ENCODE results near the gene ANTXR1. TPM values are rescaled to one million over a fixed set of nuclear protein-coding genes. Genes with fewer than 3 reads are reported as not detected.

The ANTXR1 gene
- total RNA-seq, 4 donors from 2014 or later = 53.7 to 69.0 (median 59.3) TPM

DNA sequence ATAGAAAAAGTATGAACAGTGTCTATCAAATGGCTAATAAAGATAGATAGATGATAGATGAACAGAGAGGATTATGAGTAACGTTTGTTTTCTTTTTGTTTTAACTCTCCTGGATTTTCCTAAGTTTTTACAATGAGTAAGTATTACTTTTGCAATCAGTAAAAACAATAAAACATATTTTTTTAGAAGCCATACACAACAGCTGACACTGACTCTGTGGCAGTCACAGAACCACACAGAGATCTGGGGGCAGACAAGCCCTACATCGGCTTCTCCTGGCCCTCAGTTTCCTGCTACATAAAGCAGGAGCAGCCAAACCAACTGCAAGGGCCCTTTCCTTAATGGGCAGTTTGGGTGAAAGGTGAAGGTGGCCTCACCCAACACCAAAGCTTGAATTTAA lies 63.6 kb downstream of the ANTXR1 start:
- TF ChIP-seq EP300 (IDR thresholded peaks at IDR 0.05) (no peak), POLR2A (IDR thresholded peaks at IDR 0.05) (no peak)
- TF ChIP-seq, protein P1, sequence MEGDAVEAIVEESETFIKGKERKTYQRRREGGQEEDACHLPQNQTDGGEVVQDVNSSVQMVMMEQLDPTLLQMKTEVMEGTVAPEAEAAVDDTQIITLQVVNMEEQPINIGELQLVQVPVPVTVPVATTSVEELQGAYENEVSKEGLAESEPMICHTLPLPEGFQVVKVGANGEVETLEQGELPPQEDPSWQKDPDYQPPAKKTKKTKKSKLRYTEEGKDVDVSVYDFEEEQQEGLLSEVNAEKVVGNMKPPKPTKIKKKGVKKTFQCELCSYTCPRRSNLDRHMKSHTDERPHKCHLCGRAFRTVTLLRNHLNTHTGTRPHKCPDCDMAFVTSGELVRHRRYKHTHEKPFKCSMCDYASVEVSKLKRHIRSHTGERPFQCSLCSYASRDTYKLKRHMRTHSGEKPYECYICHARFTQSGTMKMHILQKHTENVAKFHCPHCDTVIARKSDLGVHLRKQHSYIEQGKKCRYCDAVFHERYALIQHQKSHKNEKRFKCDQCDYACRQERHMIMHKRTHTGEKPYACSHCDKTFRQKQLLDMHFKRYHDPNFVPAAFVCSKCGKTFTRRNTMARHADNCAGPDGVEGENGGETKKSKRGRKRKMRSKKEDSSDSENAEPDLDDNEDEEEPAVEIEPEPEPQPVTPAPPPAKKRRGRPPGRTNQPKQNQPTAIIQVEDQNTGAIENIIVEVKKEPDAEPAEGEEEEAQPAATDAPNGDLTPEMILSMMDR (IDR thresholded peaks at IDR 0.05) = no peak
- Histone ChIP-seq H3K4me1 (no peaks in the 10 kb centered on the region), H3K9me3 (no peaks in the 10 kb centered on the region), H3K27ac (no peak overlapping the region), H3K27me3 (no peaks in the 10 kb centered on the region), H3K4me3 (no peak overlapping the region), H3K36me3 (peaks cover 0 to 44% (median 0%) of the 10 kb centered on the region in 3 donors)
- WGBS, 2 donors = 84 to 89% methylated on average over 2 of the region's 2 CpGs
- DNase-seq (ENCODE audit: low spot score in 2 of 2) = no peak

DNA sequence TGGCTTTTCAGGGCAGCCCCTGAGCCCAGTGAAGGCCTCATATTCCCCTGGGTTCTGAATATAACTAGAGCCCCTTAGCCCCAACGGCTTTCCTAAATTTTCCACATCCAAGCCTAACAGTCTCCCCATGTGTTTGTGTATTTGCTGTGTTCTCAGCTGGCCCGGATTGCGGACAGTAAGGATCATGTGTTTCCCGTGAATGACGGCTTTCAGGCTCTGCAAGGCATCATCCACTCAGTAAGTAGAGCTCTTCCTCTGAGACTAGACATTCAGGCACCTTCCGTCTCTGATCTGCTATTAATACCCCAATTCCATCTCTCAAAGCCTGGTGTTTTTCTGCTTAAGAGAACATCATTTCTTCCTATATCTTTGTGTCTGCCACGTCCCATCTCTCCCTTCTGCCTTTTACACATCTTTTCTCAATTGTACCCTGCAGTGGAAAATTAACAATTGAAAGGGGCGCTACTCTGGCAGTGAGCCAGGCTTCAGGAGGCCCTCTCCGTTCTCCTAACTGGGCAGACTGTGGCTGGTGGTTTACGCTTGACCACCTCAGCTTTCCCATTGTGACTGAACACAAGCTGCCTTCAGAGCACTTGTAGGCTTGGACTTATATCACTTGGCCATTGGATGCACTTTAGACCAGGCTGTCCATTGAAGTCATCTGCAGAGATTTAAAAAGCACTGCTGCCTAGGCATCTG lies 64.4 kb downstream of the ANTXR1 start:
- no peaks in the 10 kb centered on the region for H3K27me3 ChIP-seq
- peaks cover 0 to 44% (median 0%) of the 10 kb centered on the region in 3 donors for H3K36me3 ChIP-seq
- TF ChIP-seq, protein P1 (IDR thresholded peaks at IDR 0.05) = no peak
- TF ChIP-seq POLR2A (IDR thresholded peaks at IDR 0.05) (no peak), EP300 (IDR thresholded peaks at IDR 0.05) (no peak)
- no peak overlapping the region for H3K4me3 ChIP-seq
- no peaks in the 10 kb centered on the region for H3K9me3 ChIP-seq
- DNase-seq (ENCODE audit: low spot score in 2 of 2) = no peak
- 84 to 88% methylated on average over 10 of the region's 10 CpGs for WGBS, 2 donors
- no peak overlapping the region for H3K27ac ChIP-seq
- peaks cover 0 to 7% (median 6%) of the 10 kb centered on the region in 4 donors for H3K4me1 ChIP-seq

DNA sequence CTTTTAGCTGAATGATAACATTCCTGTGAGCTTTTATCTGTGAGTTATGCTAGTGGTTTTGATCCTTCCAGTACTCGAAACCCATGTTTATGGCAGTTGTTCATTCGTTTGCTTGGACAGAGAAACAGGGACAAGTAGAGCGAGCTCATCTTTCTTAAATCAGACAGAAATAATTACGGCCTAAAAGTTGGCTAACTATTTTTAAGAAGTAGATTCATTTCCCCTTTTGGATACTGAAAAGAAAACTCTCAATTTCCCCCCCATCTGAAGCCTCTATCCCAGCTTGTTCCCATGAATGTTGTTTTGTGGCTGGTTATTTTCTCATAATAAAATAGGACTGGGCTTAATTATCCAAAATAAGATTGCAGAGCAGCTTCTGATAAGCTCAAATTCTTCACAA lies 67.1 kb downstream of the ANTXR1 start:
- no peak for DNase-seq (ENCODE audit: low spot score in 2 of 2)

DNA sequence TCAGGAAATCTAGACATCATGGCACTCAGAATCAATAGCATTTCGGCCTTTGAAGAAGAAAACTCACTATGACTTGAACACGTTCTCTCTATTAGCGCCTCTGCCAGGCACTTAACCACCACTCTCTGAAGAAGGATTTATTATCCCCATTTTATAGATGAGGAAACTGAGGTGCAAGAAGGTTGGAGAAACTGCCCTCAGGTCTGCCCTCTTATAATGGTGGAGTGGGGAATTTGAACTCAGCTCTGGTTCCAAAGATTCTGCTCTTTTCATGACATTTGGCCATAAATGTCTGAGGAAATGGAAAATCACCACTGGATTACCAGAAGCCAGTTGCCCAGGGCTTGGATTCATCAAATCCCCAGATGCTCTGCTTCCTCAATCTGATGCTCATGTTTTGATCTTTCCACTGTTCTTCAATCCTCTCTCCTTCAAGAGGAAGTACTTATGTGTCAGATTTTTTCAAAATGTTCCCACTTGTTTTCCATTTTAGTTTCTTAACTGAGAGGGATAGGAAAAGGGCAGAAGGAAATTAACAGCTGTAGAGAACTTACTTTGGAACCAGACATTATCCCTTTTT lies 68.1 kb downstream of the ANTXR1 start:
- no peak for DNase-seq (ENCODE audit: low spot score in 2 of 2)
- Histone ChIP-seq H3K4me3 (no peak overlapping the region), H3K27me3 (no peaks in the 10 kb centered on the region), H3K9me3 (no peaks in the 10 kb centered on the region), H3K27ac (peak overlapping the region in 2 of 4 donors; percentile 80 to 85), H3K36me3 (peaks cover 0 to 37% (median 0%) of the 10 kb centered on the region in 3 donors), H3K4me1 (peaks cover 0 to 27% (median 22%) of the 10 kb centered on the region in 4 donors)
- 93 to 99% methylated on average over 3 of the region's 3 CpGs for WGBS, 2 donors
- TF ChIP-seq EP300 (IDR thresholded peaks at IDR 0.05) = peak in 1 of 2 donors; percentile 46
- TF ChIP-seq, protein P1 (IDR thresholded peaks at IDR 0.05) = no peak

More for the DNA sequence above, 67.1 kb downstream of the ANTXR1 start:
- peak overlapping the region in 1 of 4 donors; percentile 60 for H3K27ac ChIP-seq
- no peaks in the 10 kb centered on the region for H3K9me3 ChIP-seq
- 68 to 79% methylated on average over 4 of the region's 4 CpGs for WGBS, 2 donors
- H3K4me3 ChIP-seq = no peak overlapping the region
- H3K4me1 ChIP-seq = peaks cover 0 to 27% (median 22%) of the 10 kb centered on the region in 4 donors
- H3K36me3 ChIP-seq = peaks cover 0 to 41% (median 0%) of the 10 kb centered on the region in 3 donors
- TF ChIP-seq EP300 (IDR thresholded peaks at IDR 0.05) = no peak
- TF ChIP-seq, protein P1 (IDR thresholded peaks at IDR 0.05) = no peak
- TF ChIP-seq POLR2A (IDR thresholded peaks at IDR 0.05) = no peak
- H3K27me3 ChIP-seq = no peaks in the 10 kb centered on the region

DNA sequence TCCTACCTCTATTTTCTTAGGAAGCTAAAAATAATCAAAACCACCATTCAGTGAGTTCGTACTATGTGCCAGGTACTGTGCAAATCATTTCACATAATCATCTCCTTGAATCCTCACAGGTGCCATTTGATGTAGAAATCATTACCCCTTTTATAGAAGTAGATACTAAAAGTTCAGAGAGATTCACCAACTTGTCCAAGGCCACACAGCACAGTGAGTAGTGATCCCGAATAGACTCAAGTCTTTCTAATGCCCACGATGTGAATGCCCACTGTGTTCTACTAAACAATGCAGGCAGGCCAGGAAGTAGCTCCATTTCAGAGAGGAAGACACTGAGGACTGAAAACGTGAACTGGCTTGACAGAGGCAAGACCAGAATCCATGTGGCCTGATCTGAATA lies 68.8 kb downstream of the ANTXR1 start:
- Histone ChIP-seq H3K9me3 (no peaks in the 10 kb centered on the region), H3K4me3 (no peak overlapping the region), H3K27ac (peak overlapping the region in 3 of 4 donors; percentile 64 to 85 (median 80)), H3K27me3 (no peaks in the 10 kb centered on the region), H3K36me3 (peaks cover 0 to 34% (median 0%) of the 10 kb centered on the region in 3 donors), H3K4me1 (peaks cover 0 to 32% (median 22%) of the 10 kb centered on the region in 4 donors)
- WGBS, 2 donors = 77 to 78% methylated on average over 4 of the region's 4 CpGs
- no peak for DNase-seq (ENCODE audit: low spot score in 2 of 2)
- TF ChIP-seq, protein P1 (IDR thresholded peaks at IDR 0.05) = no peak
